AG04450 (cell line): ENCODE data around the gene NDUFS6. TPM values are rescaled to one million over a fixed set of nuclear protein-coding genes. Genes with fewer than 3 reads are reported as not detected.

Source experiments
- CTCF ChIA-PET: fragments of 300-600, 350-600 bp; formaldehyde crosslinking; extraction: SDS; loops from one replicate; lab custom pipeline; 2022; ENCODE audit warnings: antibody characterized with exemption, inconsistent platforms; lab: Charles Lee
- POLR2A ChIA-PET: fragments of 350-600 bp; formaldehyde crosslinking; extraction: SDS; loops from one replicate; lab custom pipeline; 2021; ENCODE audit warnings: antibody characterized with exemption, inconsistent platforms; lab: Yijun Ruan, JAX
- DNase-seq: peaks from one replicate; pipeline ENCODE4 v3.0.0-alpha.2; 2011; ENCODE audit warnings: low read depth, low spot score
- H3K27ac ChIP-seq: one replicate; pipeline ENCODE4 v1.5.1; 2012; ENCODE audit warnings: low read depth, low read length, control low read depth
- H3K27me3 ChIP-seq: one replicate; pipeline ENCODE4 v1.6.0; 2012; ENCODE audit warnings: low read length; ENCODE audit not compliant: control insufficient read depth, insufficient read depth
- H3K4me3 ChIP-seq: 2 replicates; pipeline ENCODE4 v1.5.1; 2011; ENCODE audit warnings: mild to moderate bottlenecking, low read depth, low read length, control low read depth
- H3K9me3 ChIP-seq: 2 replicates; pipeline ENCODE4 v1.5.1; 2012; ENCODE audit warnings: low read length; ENCODE audit not compliant: control insufficient read depth, insufficient read depth
- polyA plus RNA-seq: library from polyadenylated mRNA; depleted of rRNA; stranded (reverse); fragments of >200 nt; gene quantifications from 2 replicates; pipeline ENCODE4 v1.2.3, GENCODE V29; 2011
- TF ChIP-seq, protein P1 (sequence below): IDR thresholded peaks from 2 replicates; pipeline ENCODE4 v1.5.1; 2011; ENCODE audit warnings: low read depth, low read length, control low read depth, inconsistent platforms

The NDUFS6 gene
- polyA plus RNA-seq, 1 experiment: 51.8 TPM

DNA sequence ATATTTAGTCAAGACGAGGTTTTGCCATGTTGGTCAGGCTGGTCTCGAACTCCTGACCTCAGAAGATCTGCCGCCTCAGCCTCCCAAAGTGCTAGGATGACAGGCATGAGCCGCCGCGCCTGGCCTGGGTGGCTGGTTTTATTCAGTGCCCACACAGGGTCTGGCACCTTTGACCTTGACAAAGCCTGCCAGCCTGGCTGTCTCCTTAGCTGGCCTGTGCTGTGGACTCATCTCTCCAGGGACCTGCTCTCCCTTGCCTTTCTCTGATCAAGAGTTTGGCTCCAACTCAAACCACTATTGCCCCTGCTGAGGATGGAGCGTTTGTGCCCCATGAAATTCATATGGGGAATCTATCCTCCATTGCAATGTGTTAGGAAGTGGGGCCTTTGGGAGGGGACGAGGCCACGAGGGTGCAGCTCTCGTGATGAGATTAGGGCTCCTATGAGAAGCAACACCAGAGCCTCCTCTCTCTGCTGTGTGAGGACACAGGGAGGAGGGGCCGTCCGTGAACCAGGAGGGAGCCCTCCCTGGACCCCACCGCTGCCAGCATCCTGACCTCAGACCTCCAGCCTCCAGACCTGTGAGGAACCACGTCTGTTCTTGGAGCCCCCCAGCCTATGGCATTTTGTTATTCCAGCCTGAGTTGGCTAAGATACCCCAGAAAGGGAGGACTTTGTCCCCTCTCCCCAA lies 46.5 kb upstream of the NDUFS6 start:
- H3K27me3 ChIP-seq: peaks cover 12% of the 10 kb centered on the region
- ChIA-PET CTCF (no interaction called here), POLR2A (no interaction called here)
- H3K9me3 ChIP-seq: no peaks in the 10 kb centered on the region; the same call in 1 of the 2 replicates
- H3K4me3 ChIP-seq: no peak overlapping the region
- no peak overlapping the region for H3K27ac ChIP-seq
- no peak for DNase-seq
- TF ChIP-seq, protein P1, sequence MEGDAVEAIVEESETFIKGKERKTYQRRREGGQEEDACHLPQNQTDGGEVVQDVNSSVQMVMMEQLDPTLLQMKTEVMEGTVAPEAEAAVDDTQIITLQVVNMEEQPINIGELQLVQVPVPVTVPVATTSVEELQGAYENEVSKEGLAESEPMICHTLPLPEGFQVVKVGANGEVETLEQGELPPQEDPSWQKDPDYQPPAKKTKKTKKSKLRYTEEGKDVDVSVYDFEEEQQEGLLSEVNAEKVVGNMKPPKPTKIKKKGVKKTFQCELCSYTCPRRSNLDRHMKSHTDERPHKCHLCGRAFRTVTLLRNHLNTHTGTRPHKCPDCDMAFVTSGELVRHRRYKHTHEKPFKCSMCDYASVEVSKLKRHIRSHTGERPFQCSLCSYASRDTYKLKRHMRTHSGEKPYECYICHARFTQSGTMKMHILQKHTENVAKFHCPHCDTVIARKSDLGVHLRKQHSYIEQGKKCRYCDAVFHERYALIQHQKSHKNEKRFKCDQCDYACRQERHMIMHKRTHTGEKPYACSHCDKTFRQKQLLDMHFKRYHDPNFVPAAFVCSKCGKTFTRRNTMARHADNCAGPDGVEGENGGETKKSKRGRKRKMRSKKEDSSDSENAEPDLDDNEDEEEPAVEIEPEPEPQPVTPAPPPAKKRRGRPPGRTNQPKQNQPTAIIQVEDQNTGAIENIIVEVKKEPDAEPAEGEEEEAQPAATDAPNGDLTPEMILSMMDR: no peak

DNA sequence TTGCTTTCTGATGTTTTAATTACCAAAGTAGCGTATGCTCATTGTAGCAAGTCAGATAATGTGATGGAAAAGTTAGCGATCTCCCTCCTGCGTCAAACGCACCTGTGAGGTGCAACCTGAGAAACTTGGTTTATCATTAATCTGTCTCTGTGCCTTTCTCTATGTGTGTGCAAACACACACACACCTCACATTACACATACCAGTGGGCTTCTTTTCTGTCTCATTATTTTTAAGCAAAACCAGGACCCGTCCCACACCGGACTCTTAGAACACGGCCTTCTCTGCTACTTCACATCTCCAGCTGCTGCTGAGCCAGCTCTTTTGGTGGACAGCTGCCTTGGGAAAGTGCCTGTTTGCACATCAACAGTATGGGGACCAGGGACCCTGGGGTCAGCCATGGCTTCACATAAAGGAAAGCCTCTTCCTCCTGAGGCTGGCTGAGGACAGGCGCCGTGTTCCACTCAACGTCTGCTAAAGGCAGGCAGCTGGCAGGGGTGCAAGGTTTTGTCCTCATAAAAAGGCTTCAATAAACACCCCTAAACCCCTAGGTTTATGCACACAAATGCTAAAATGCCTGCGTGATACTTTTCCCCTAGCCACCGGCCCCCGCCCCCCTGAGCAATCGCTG lies 45.8 kb upstream of the NDUFS6 start:
- ChIA-PET POLR2A (no interaction called here), CTCF (no interaction called here)
- Histone ChIP-seq H3K27ac (no peak overlapping the region), H3K9me3 (no peaks in the 10 kb centered on the region; the same call in 1 of the 2 replicates), H3K4me3 (no peak overlapping the region), H3K27me3 (peaks cover 12% of the 10 kb centered on the region)
- TF ChIP-seq, protein P1: no peak
- no peak for DNase-seq

DNA sequence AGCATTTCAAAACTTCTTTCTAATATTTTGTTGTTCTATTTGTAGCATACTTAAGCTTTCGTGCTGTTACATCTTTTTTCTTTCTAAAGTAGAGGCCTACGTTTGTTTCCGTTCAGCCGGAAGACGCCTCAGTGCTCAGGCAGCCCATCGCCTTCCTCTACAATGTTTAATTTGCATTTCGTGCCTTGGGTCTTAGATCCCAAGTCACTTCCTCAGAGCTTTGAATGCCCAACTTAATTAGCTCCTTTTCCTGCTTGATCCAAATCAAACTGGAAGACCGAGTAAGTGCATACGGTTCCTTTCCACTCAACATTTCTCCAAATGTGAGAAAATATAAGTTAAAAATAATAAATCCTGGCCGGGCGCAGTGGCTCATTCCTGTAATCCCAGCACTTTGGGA lies 44.7 kb upstream of the NDUFS6 start:
- DNase-seq: no peak
- peaks cover 18% of the 10 kb centered on the region for H3K27me3 ChIP-seq
- POLR2A ChIA-PET: no interaction called here

DNA sequence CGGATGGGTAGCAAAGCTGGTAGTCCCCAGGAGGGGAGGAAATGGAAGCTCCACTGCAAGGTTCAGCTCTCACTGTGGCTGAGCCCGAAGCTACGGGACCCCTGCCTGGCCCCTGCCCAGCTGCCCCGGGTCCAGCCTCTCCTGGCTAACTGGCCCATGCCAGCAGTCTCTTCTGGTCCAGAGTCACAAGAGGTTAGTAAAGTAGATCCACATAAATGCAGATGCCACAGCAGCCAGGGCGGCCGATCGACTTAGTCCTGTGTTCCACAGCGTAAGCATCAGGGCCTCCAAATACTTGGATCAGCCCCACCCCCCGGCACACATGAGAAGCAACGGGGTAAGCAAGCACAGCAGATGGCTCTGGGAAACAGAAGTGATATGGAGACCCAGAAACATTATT lies 43.7 kb upstream of the NDUFS6 start:
- Histone ChIP-seq H3K27ac (no peak overlapping the region), H3K9me3 (no peaks in the 10 kb centered on the region), H3K27me3 (peaks cover 20% of the 10 kb centered on the region), H3K4me3 (no peak overlapping the region)
- no peak for DNase-seq
- TF ChIP-seq, protein P1: no peak
- ChIA-PET POLR2A (no interaction called here), CTCF (no interaction called here)

More for the DNA sequence above, 44.7 kb upstream of the NDUFS6 start:
- CTCF ChIA-PET: no interaction called here
- Histone ChIP-seq H3K4me3 (no peak overlapping the region), H3K9me3 (no peaks in the 10 kb centered on the region; the same call in 1 of the 2 replicates), H3K27ac (no peak overlapping the region)
- TF ChIP-seq, protein P1: no peak

DNA sequence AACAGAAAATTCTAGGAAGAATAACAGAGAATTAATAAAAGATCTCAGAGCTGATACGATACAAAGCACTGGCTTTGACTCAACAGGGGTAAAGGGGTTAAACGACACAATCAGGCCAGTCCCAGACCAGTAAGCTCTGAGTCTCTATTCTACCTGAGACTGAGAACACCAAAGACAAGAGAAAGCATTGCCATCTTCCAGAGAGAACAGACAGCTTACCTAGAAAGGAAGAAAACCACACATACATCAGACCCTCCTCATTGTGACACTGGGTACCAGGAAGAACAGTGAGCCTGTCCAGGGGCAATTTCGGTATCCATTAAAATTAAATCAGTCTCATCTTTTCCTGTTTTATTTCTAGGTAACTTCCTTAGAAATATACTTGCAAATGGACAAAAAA lies 42.6 kb upstream of the NDUFS6 start:
- DNase-seq: no peak
- TF ChIP-seq, protein P1: no peak
- Histone ChIP-seq H3K4me3 (no peak overlapping the region), H3K9me3 (no peaks in the 10 kb centered on the region), H3K27me3 (peaks cover 23% of the 10 kb centered on the region), H3K27ac (no peak overlapping the region)
- CTCF ChIA-PET: no interaction called here
- POLR2A ChIA-PET: no interaction called here
